ENCODE data around the gene CCDC9B. TPM values are rescaled to one million over a fixed set of nuclear protein-coding genes. Genes with fewer than 3 reads are reported as not detected.

The CCDC9B gene
- total RNA-seq, 2 experiments from 2014 or later: 1.4 to 2.3 TPM

DNA sequence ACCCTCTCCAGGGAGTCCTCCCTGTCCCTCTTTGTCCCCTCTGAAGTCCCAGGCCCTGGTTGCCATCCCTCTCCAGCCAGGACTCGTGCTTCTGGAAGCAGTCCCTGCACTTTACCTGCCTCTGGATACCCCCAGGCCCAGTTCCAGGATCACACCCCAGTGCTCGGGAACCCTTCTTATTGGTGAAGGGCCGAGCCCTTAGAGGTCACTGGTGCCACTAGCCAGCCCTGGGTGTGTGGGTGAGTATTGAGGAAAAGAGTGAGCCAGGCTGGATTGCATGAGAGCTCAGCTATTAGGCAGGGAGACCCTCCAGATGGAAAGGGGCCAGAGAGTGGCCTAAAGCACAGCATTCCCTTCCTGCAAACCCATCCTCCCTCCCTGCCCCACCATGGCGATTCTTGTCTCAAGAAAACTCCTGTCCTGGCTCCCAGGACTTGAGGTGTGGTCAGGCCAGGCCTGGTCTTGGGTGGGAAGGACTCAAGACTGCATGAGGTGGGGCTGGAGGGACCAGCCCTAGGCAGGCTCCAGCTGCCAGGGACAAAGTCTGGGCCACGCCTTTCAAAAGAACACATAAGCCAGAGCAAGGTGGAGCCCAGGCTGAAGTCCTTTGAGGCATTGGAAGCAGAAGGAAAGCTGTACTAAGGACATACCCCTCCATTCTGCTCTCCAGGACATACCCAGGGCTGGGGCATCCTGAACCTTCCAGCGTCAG is 5.3 kb upstream of the CCDC9B start:
- H3K9me3 Mint-ChIP-seq: no peaks in the 10 kb centered on the region
- no peak for DNase-seq
- POLR2A ChIA-PET: interaction anchor here (1.8 kb wide), 1 partner anchor 9 kb away, joined by 5 read pairs; no protein-coding TSS in a partner anchor
- no peak overlapping the region for H3K27ac Mint-ChIP-seq
- H3K36me3 Mint-ChIP-seq (ENCODE audit: low read depth): no peaks in the 10 kb centered on the region
- H3K27me3 Mint-ChIP-seq: no peaks in the 10 kb centered on the region
- TF ChIP-seq, protein P1, sequence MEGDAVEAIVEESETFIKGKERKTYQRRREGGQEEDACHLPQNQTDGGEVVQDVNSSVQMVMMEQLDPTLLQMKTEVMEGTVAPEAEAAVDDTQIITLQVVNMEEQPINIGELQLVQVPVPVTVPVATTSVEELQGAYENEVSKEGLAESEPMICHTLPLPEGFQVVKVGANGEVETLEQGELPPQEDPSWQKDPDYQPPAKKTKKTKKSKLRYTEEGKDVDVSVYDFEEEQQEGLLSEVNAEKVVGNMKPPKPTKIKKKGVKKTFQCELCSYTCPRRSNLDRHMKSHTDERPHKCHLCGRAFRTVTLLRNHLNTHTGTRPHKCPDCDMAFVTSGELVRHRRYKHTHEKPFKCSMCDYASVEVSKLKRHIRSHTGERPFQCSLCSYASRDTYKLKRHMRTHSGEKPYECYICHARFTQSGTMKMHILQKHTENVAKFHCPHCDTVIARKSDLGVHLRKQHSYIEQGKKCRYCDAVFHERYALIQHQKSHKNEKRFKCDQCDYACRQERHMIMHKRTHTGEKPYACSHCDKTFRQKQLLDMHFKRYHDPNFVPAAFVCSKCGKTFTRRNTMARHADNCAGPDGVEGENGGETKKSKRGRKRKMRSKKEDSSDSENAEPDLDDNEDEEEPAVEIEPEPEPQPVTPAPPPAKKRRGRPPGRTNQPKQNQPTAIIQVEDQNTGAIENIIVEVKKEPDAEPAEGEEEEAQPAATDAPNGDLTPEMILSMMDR (IDR thresholded peaks at IDR 0.05): no peak
- no peak overlapping the region for H3K4me3 Mint-ChIP-seq
- H3K4me1 Mint-ChIP-seq (ENCODE audit: low read depth): no peaks in the 10 kb centered on the region
- ATAC-seq: no peak
- CTCF ChIA-PET: interaction anchor here (0.9 to 12.4 kb wide), 8 partner anchors 8 to 84 kb away, joined by 3 to 376 read pairs (median 38); partner anchors contain the start of genes DISP2, INAFM2, PHGR1 and PLCB2
- intact Hi-C loops (cut with micrococcal nuclease): loop anchor here (2.0 kb wide), 1 partner anchor 75 kb away; no protein-coding TSS in a partner anchor

DNA sequence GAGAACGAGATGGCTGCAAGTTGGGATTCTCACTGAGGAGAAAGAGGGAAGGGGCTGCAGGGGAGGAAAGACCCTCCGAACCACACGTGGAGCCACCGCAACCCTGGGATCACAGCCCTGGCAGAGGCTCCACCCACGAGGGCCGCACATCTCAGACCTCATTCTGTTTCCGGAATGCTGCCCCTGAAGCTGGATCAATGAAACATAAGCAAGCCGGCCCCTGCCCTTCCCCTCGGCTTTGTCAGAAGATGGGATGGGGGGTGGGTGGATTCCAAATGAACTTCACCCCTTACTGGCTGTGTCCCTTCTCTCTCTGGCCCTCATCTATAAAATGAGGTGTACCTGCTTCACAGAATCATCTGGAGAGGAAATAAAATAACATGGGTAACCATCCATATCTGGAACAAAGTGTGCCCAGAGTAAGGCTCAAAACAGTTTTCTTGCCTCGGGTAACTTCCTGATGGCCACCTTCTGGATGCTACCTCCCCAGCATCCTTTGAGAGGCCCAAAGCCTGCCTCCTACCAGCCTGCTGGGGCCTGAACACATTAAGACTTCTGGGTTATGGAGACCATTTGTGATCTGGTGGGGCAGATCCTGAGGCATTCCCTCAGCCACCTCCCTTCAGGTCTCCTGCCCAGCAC is 4.6 kb upstream of the CCDC9B start:
- POLR2A ChIA-PET: interaction anchor here (1.0 to 1.8 kb wide), 5 partner anchors 10 to 77 kb away, joined by 3 to 5 read pairs (median 3); no protein-coding TSS in a partner anchor
- H3K9me3 Mint-ChIP-seq: no peaks in the 10 kb centered on the region

GRCh38 chr15:40344631-40345120 is 3.9 kb upstream of the CCDC9B start:
- H3K27me3 Mint-ChIP-seq: no peaks in the 10 kb centered on the region
- TF ChIP-seq, protein P1 (IDR thresholded peaks at IDR 0.05): peak; percentile 85
- H3K4me3 Mint-ChIP-seq: no peak overlapping the region
- H3K36me3 Mint-ChIP-seq (ENCODE audit: low read depth): no peaks in the 10 kb centered on the region
- H3K9me3 Mint-ChIP-seq: no peaks in the 10 kb centered on the region
- ATAC-seq (peak; percentile 97), DNase-seq (peak; percentile 77)
- H3K27ac Mint-ChIP-seq: no peak overlapping the region
- intact Hi-C loops (cut with micrococcal nuclease): loop anchor here (2.0 kb wide), 1 partner anchor 76 kb away; no protein-coding TSS in a partner anchor
- H3K4me1 Mint-ChIP-seq (ENCODE audit: low read depth): no peaks in the 10 kb centered on the region
- POLR2A ChIA-PET: interaction anchor here (0.8 to 1.8 kb wide), 7 partner anchors 11 to 77 kb away, joined by 3 to 5 read pairs (median 3); no protein-coding TSS in a partner anchor
- CTCF ChIA-PET: interaction anchor here (0.7 to 12.4 kb wide), 31 partner anchors 10 to 212 kb away, joined by 3 to 376 read pairs (median 5); partner anchors contain the start of genes BAHD1, DISP2, INAFM2 and IVD

More for the DNA sequence above, 4.6 kb upstream of the CCDC9B start:
- ATAC-seq: no peak
- H3K27ac Mint-ChIP-seq: no peak overlapping the region
- no peaks in the 10 kb centered on the region for H3K27me3 Mint-ChIP-seq
- DNase-seq: no peak
- intact Hi-C loops (cut with micrococcal nuclease): loop anchor here (2.0 kb wide), 1 partner anchor 75 kb away; no protein-coding TSS in a partner anchor
- CTCF ChIA-PET: interaction anchor here (0.7 to 12.4 kb wide), 20 partner anchors 9 to 84 kb away, joined by 3 to 376 read pairs (median 7); partner anchors contain the start of genes DISP2, INAFM2, IVD and KNSTRN
- TF ChIP-seq, protein P1 (IDR thresholded peaks at IDR 0.05): no peak
- no peaks in the 10 kb centered on the region for H3K36me3 Mint-ChIP-seq (ENCODE audit: low read depth)
- no peaks in the 10 kb centered on the region for H3K4me1 Mint-ChIP-seq (ENCODE audit: low read depth)
- no peak overlapping the region for H3K4me3 Mint-ChIP-seq

GRCh38 chr15:40344217-40344616 is 3.5 kb upstream of the CCDC9B start:
- no peak for ATAC-seq

More at GRCh38 chr15:40344217-40344616, 3.5 kb upstream of the CCDC9B start:
- Mint-ChIP-seq H3K4me1 (ENCODE audit: low read depth) (no peaks in the 10 kb centered on the region), H3K27me3 (no peaks in the 10 kb centered on the region), H3K4me3 (no peak overlapping the region), H3K9me3 (no peaks in the 10 kb centered on the region), H3K27ac (no peak overlapping the region), H3K36me3 (ENCODE audit: low read depth) (no peaks in the 10 kb centered on the region)
- DNase-seq: no peak
- TF ChIP-seq, protein P1 (IDR thresholded peaks at IDR 0.05): no peak
- CTCF ChIA-PET: interaction anchor here (0.7 to 12.4 kb wide), 31 partner anchors 9 to 213 kb away, joined by 3 to 376 read pairs (median 5); partner anchors contain the start of genes BAHD1, DISP2, INAFM2 and IVD
- intact Hi-C loops (cut with micrococcal nuclease): loop anchor here (2.0 kb wide), 1 partner anchor 77 kb away; no protein-coding TSS in a partner anchor
- POLR2A ChIA-PET: interaction anchor here (0.8 to 1.3 kb wide), 8 partner anchors 10 to 78 kb away, joined by 3 to 5 read pairs (median 3); no protein-coding TSS in a partner anchor

All from activated CD8-positive, alpha-beta T cell treated with anti-CD3 and anti-CD28 coated beads for 36 hours (primary cell).